K562 (cell line): ENCODE measurements around the gene MS4A1. TPM values are rescaled to one million over a fixed set of nuclear protein-coding genes. Genes with fewer than 3 reads are reported as not detected.

Source experiments
- ATAC-seq: fragments of 200-7000 bp; cut with Tn5 transposase; 3 replicates; pipeline ENCODE4 v1.9.1; 2020; ENCODE audit warnings: moderate library complexity
- BruUV-seq: library from RNA; stranded (reverse); fragments of 400-500 nt; replicated peaks from 2 replicates; lab custom pipeline; 2021; lab: Mats Ljungman, UMichigan
- CTCF ChIA-PET: fragments of 300-600 bp; formaldehyde crosslinking; extraction: SDS; loops from one replicate; lab custom pipeline; 2021; ENCODE audit warnings: low intra/inter-chr PET ratio; lab: Yijun Ruan, JAX
- POLR2A ChIA-PET: fragments of 300-600, 350-650 bp; sonication (Branson Sonifier 250); formaldehyde crosslinking; extraction: SDS; loops from one replicate; lab custom pipeline; 2021; ENCODE audit warnings: antibody characterized with exemption, inconsistent platforms; lab: Yijun Ruan, JAX
- DNase-seq, 4 experiments: peaks; one replicate each; pipeline versions ENCODE4 v3.0.0 to v3.0.0-alpha.2; 2011 to 2018; ENCODE audit warnings: low spot score in 3 of 4, mixed read lengths in 3 of 4; ENCODE audit errors: extremely low read depth in 1 of 4
- FAIRE-seq: peaks from 2 replicates; lab custom pipeline; 2011; peaks lifted over from hg19 to GRCh38; lab: Jason Lieb, UNC
- H2AFZ ChIP-seq: 2 replicates; pipeline ENCODE4 v1.6.0; 2011; ENCODE audit warnings: low read depth, low read length, control low read depth, inconsistent platforms
- H3K27ac ChIP-seq: fragments of 200-600 bp; 3 replicates; pipeline ENCODE4 v1.8.0; 2011; ENCODE audit warnings: low read depth, mild to moderate bottlenecking, control low read depth, inconsistent platforms, low read length, moderate library complexity, mixed read lengths; ENCODE audit errors: extremely low read depth
- H3K27me3 ChIP-seq, 2 experiments: fragments of 300-600 bp in 1 of 2; 2 replicates in 1 of 2; 3 replicates in 1 of 2; pipeline versions ENCODE4 v1.6.0 to v1.8.0; 2011; ENCODE audit warnings: inconsistent platforms in 2 of 2, low read length in 2 of 2, mild to moderate bottlenecking in 1 of 2, mixed read lengths in 1 of 2, moderate library complexity in 1 of 2; ENCODE audit not compliant: control insufficient read depth in 2 of 2, insufficient read depth in 2 of 2
- H3K36me3 ChIP-seq: fragments of 300-600 bp; 3 replicates; pipeline ENCODE4 v1.8.0; 2011; ENCODE audit warnings: mild to moderate bottlenecking, low read length, inconsistent platforms; ENCODE audit not compliant: control insufficient read depth, insufficient read depth
- H3K4me1 ChIP-seq, 2 experiments: fragments of 200-600 bp in 1 of 2; replicated peaks in 1 of 2; 2 replicates in 1 of 2; 3 replicates in 1 of 2; pipeline versions ENCODE4 v1.5.1 to v1.8.0; 2011; ENCODE audit warnings: inconsistent platforms in 2 of 2, low read length in 2 of 2, mild to moderate bottlenecking in 1 of 2, mixed read lengths in 1 of 2, moderate library complexity in 1 of 2; ENCODE audit not compliant: control insufficient read depth in 2 of 2, insufficient read depth in 2 of 2
- H3K4me2 ChIP-seq: 2 replicates; pipeline ENCODE4 v1.6.1; 2011; ENCODE audit warnings: low read length, control low read depth, inconsistent platforms, mixed read lengths; ENCODE audit not compliant: insufficient read depth
- H3K4me3 ChIP-seq: fragments of 200-600 bp; sonication (generic), shearing (Covaris generic); 2 replicates; pipeline ENCODE4 v1.5.1; 2016; ENCODE audit warnings: control low read depth, inconsistent platforms
- H3K79me2 ChIP-seq: fragments of 200-600 bp; 3 replicates; pipeline ENCODE4 v1.8.0; 2011; ENCODE audit warnings: low read length, inconsistent platforms; ENCODE audit not compliant: control insufficient read depth, insufficient read depth
- H3K9ac ChIP-seq, 2 experiments: 2 replicates each; pipeline versions ENCODE4 v1.6.0 to v1.6.1; 2011; ENCODE audit warnings: low read depth in 2 of 2, low read length in 2 of 2, control low read depth in 1 of 2, inconsistent platforms in 1 of 2, mild to moderate bottlenecking in 1 of 2, mixed read lengths in 1 of 2; ENCODE audit not compliant: insufficient read depth in 1 of 2
- H3K9me1 ChIP-seq: one replicate; pipeline ENCODE4 v1.6.0; 2011; ENCODE audit warnings: inconsistent platforms, mild to moderate bottlenecking, low read length, moderate library complexity; ENCODE audit not compliant: control insufficient read depth, insufficient read depth
- H3K9me3 ChIP-seq: replicated peaks from 2 replicates; pipeline ENCODE4 v1.5.1; 2011; ENCODE audit warnings: low read depth, low read length, inconsistent platforms; ENCODE audit not compliant: control insufficient read depth, insufficient read depth
- H4K20me1 ChIP-seq: replicated peaks from 2 replicates; pipeline ENCODE4 v1.6.1; 2011; ENCODE audit warnings: low read length, inconsistent platforms, mixed read lengths; ENCODE audit not compliant: control insufficient read depth, insufficient read depth
- FOXM1 ChIP-seq, 2 experiments: fragments of 450-650 bp in 1 of 2; sonication (generic) in 1 of 2; formaldehyde crosslinking in 1 of 2; IDR thresholded peaks; 2 replicates each; pipeline versions ENCODE4 v1.6.1 to v1.9.0; 2017 to 2022; ENCODE audit warnings: low read depth in 2 of 2, mild to moderate bottlenecking in 2 of 2, missing genetic modification reagents in 1 of 2, moderate library complexity in 1 of 2
- PHF8 ChIP-seq: fragments of 200-600 bp; sonication (generic); IDR thresholded peaks from 2 replicates; pipeline ENCODE4 v1.6.1; 2012; ENCODE audit warnings: mixed run types, mild to moderate bottlenecking, inconsistent platforms, low read length, moderate library complexity, borderline replicate concordance
- PRPF4 ChIP-seq: fragments of 200-400 bp; formaldehyde crosslinking; IDR thresholded peaks from one replicate; pipeline ENCODE4 v1.6.1; 2017; ENCODE audit warnings: low read length, low read depth, mild to moderate bottlenecking; ENCODE audit not compliant: insufficient read depth, poor library complexity, severe bottlenecking
- WGBS: fragments of 100-300 bp; shearing (Covaris generic); methylation state at CpG from one replicate; pipeline ENCODE4 v1.1.6; 2016; ENCODE audit warnings: low coverage, mixed read lengths; ENCODE audit not compliant: insufficient coverage; ENCODE audit errors: missing lambda C conversion rate; 5-methylcytosine and 5-hydroxymethylcytosine counted together
- in situ Hi-C: fragments of 300-500 bp; cut with MboI; formaldehyde crosslinking; loops from 4 replicates; pipeline ENCODE4 v1.15.0; 2018; ENCODE audit warnings: inconsistent platforms, mixed read lengths
- intact Hi-C: fragments of 100-400 bp; cut with micrococcal nuclease; formaldehyde crosslinking; loops from 2 replicates; pipeline ENCODE4 v1.14.2; 2022
- polyA plus RNA-seq, 8 experiments: library from polyadenylated mRNA; depleted of rRNA in 4 of 8; stranded (reverse) in 5 of 8; unstranded in 3 of 8; fragments of >200 nt; fragmentation: Nextera tagmentation in 2 of 8; fragmentation: Illumina TruSeq in 1 of 8; extraction: Ambion mirVana in 2 of 8; extraction: Trizol in 1 of 8; gene quantifications; 2 replicates each; pipeline versions ENCODE4 v1.2.1 to v1.2.3, GENCODE V29; 2011 to 2014; ENCODE audit warnings: inconsistent platforms in 1 of 8, missing spikeins in 1 of 8
- total RNA-seq, 7 experiments: library from RNA; depleted of rRNA in 6 of 7; stranded (reverse); fragments of >200 nt in 6 of 7; fragmentation: Illumina TruSeq in 2 of 7; extraction: Trizol in 2 of 7; gene quantifications; 2 replicates each; pipeline versions ENCODE4 v1.2.1 to v1.2.3, GENCODE V29; 2011 to 2021; ENCODE audit warnings: low replicate concordance in 1 of 7
- TF ChIP-seq, protein P1 (sequence below): sonication (generic); formaldehyde crosslinking; IDR thresholded peaks from 2 replicates; pipeline ENCODE4 v1.8.1; 2023; ENCODE audit warnings: mild to moderate bottlenecking, missing genetic modification reagents

The MS4A1 gene
- total and polyA plus RNA-seq, 9 of the 15 experiments (the other 6 are each of a cell fraction or from before 2014, with no cell fraction given) = 0.01 to 0.24 (median 0.03) TPM; not detected in 5

- 0% methylated on average over 4 of the region's 4 CpGs for WGBS
- intact Hi-C loops = no loop called here
- Histone ChIP-seq H3K4me3 (no peak overlapping the region), H3K27ac (no peak overlapping the region), H3K9ac (no peak overlapping the region), H4K20me1 (no peaks in the 10 kb centered on the region), H3K9me1 (no peaks in the 10 kb centered on the region), H3K4me2 (no peak overlapping the region), H3K36me3 (no peaks in the 10 kb centered on the region), H3K4me1 (no peaks in the 10 kb centered on the region; a peak in 1 of 5 replicates), H3K27me3 (no peaks in the 10 kb centered on the region), H2AFZ (no peak overlapping the region), H3K9me3 (no peaks in the 10 kb centered on the region), H3K79me2 (no peaks in the 10 kb centered on the region)
- in situ Hi-C loops = no loop called here
- no peak for DNase-seq
- TF ChIP-seq FOXM1 (IDR thresholded peaks at IDR 0.05; ENCODE audit: low read depth) (no peak), FOXM1 (CRISPR knock-in tag; IDR thresholded peaks at IDR 0.05; ENCODE audit: low read depth) (no peak), PRPF4 (no peak), PHF8 (no peak)
- TF ChIP-seq, protein P1, sequence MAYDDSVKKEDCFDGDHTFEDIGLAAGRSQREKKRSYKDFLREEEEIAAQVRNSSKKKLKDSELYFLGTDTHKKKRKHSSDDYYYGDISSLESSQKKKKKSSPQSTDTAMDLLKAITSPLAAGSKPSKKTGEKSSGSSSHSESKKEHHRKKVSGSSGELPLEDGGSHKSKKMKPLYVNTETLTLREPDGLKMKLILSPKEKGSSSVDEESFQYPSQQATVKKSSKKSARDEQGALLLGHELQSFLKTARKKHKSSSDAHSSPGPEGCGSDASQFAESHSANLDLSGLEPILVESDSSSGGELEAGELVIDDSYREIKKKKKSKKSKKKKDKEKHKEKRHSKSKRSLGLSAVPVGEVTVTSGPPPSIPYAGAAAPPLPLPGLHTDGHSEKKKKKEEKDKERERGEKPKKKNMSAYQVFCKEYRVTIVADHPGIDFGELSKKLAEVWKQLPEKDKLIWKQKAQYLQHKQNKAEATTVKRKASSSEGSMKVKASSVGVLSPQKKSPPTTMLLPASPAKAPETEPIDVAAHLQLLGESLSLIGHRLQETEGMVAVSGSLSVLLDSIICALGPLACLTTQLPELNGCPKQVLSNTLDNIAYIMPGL (CRISPR knock-in tag) = no peak
- ChIA-PET POLR2A (no interaction called here), CTCF (no interaction called here)
- ATAC-seq = no peak
- FAIRE-seq = no peak
- no TSS peak for BruUV-seq
Observed at GRCh38 chr11:60433401-60433800, 22.2 kb upstream of the MS4A1 start.
